Glutamatergic neuron (in vitro differentiated cells): Measurements from ENCODE around the gene MDM2. TPM values are rescaled to one million over a fixed set of nuclear protein-coding genes. Genes with fewer than 3 reads are reported as not detected.

Experiments
- DNase-seq: peaks from one replicate; pipeline ENCODE4 v3.0.0; 2022
- H3K27ac Mint-ChIP-seq: one replicate; pipeline ENCODE4 v1.8.0; 2020; ENCODE audit warnings: mild to moderate bottlenecking, mixed read lengths, inconsistent platforms; ENCODE audit not compliant: unreplicated experiment
- H3K27me3 Mint-ChIP-seq: one replicate; pipeline ENCODE4 v1.8.0; 2020; ENCODE audit warnings: mild to moderate bottlenecking, moderate library complexity, mixed read lengths, inconsistent platforms; ENCODE audit not compliant: unreplicated experiment
- H3K36me3 Mint-ChIP-seq: one replicate; pipeline ENCODE4 v1.8.0; 2020; ENCODE audit warnings: mild to moderate bottlenecking, mixed read lengths, inconsistent platforms; ENCODE audit not compliant: unreplicated experiment
- H3K4me1 Mint-ChIP-seq: one replicate; pipeline ENCODE4 v1.8.0; 2020; ENCODE audit warnings: mild to moderate bottlenecking, low read depth, mixed read lengths, inconsistent platforms; ENCODE audit not compliant: unreplicated experiment
- H3K4me3 Mint-ChIP-seq: one replicate; pipeline ENCODE4 v1.8.0; 2020; ENCODE audit warnings: mild to moderate bottlenecking, mixed read lengths, inconsistent platforms; ENCODE audit not compliant: unreplicated experiment
- H3K9me3 Mint-ChIP-seq: one replicate; pipeline ENCODE4 v1.8.0; 2020; ENCODE audit warnings: mild to moderate bottlenecking, moderate library complexity, mixed read lengths, inconsistent platforms; ENCODE audit not compliant: unreplicated experiment
- total RNA-seq: library from RNA; stranded (reverse); fragmentation: NEBNext Ultra II Directional; extraction: Animal tissue kit (Norgen Biotek cat#: 25700); gene quantifications from one replicate; pipeline ENCODE4 v1.2.1, GENCODE V29; 2021; ENCODE audit not compliant: unreplicated experiment
- TF ChIP-seq, protein P1 (sequence below): fragments of 200-600 bp; sonication (generic); IDR thresholded peaks from one replicate; pipeline ENCODE4 v1.5.0; 2021; ENCODE audit not compliant: partially characterized antibody, unreplicated experiment

Gene MDM2
- total RNA-seq, 1 donor from 2014 or later, result 84.9 TPM

DNA sequence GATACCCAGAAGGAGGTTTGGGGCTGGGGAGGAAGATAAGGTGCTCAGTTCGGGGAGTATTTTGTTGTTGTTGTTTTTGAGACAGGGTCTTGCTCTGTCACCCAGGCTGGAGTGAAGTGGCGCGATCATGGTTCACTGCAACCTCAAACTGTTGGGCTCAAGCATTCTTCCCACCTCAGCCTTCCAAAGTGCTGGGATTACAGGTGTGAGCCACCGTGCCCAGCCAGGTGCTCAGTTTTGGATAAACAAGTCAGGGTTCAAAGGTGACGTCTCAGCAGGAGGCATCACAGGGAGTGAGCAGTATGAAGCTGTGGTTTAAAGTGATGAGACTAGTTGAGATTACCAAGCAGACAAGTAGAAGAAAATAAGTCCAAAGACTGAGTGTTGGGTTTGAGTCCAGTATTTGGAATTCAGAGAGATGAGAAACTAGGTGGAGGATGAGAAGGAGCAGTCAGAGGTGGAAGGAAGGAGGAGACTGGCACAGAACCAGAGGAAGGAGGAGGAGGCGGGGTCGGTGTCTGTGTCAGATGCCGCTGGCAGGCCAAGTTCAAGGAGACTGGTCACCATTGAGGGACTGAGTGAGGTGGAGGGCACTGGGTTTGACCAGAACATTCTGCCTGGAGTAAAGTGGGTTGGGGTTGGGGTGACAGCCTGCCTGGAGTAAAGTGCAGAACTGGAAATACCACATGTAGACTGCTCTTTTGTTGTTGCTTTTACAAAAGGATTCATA is 45.9 kb upstream of the MDM2 start:
- Mint-ChIP-seq H3K9me3 (peaks cover 2% of the 10 kb centered on the region), H3K36me3 (peaks cover 4% of the 10 kb centered on the region), H3K4me3 (no peak overlapping the region), H3K27ac (peak overlapping the region; percentile 1), H3K27me3 (no peaks in the 10 kb centered on the region), H3K4me1 (no peaks in the 10 kb centered on the region)
- TF ChIP-seq, protein P1, sequence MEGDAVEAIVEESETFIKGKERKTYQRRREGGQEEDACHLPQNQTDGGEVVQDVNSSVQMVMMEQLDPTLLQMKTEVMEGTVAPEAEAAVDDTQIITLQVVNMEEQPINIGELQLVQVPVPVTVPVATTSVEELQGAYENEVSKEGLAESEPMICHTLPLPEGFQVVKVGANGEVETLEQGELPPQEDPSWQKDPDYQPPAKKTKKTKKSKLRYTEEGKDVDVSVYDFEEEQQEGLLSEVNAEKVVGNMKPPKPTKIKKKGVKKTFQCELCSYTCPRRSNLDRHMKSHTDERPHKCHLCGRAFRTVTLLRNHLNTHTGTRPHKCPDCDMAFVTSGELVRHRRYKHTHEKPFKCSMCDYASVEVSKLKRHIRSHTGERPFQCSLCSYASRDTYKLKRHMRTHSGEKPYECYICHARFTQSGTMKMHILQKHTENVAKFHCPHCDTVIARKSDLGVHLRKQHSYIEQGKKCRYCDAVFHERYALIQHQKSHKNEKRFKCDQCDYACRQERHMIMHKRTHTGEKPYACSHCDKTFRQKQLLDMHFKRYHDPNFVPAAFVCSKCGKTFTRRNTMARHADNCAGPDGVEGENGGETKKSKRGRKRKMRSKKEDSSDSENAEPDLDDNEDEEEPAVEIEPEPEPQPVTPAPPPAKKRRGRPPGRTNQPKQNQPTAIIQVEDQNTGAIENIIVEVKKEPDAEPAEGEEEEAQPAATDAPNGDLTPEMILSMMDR, result no peak
- no peak for DNase-seq

DNA sequence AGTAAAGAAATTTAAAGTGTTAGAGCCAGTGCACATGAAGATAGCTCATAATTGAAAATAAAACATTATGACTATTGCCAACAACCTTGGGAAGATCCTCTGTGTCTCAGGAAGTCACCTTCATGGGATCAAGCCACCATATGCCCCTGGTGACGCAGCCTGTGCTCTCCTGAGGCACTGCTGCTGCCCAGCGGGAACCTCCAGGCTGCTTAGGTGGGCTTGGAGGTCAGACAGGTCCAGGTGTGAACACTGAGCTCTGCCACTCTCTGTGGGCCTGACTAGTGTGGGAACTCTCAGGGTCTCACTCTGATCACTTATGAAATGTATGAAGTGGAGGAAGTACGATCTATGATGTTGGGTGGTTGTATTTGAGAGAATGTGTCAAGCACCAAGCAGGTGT is 45.3 kb upstream of the MDM2 start:
- H3K4me3 Mint-ChIP-seq, result no peak overlapping the region
- no peaks in the 10 kb centered on the region for H3K27me3 Mint-ChIP-seq
- no peak overlapping the region for H3K27ac Mint-ChIP-seq
- H3K9me3 Mint-ChIP-seq, result peaks cover 2% of the 10 kb centered on the region
- H3K4me1 Mint-ChIP-seq, result no peaks in the 10 kb centered on the region
- H3K36me3 Mint-ChIP-seq, result peaks cover 4% of the 10 kb centered on the region
- no peak for DNase-seq
- TF ChIP-seq, protein P1, result no peak

DNA sequence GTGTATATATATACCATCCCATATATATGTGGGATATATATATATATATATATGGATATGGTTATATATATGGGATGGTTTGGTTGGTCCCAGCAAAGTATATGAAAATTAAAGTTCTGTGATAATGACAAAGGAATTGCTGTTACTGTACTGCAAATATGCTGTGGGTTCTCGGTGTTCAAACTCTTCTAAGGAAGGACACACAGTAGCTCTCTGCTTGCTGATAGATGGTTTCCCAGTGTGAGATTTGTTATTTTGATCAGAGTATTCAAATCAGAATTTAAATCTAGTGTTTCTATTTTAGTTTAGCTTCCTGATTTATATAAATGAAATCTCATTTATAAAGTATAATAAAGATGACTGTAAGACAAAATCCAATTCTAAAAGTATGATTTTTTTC is 42.3 kb upstream of the MDM2 start:
- Mint-ChIP-seq H3K9me3 (peaks cover 2% of the 10 kb centered on the region), H3K4me3 (no peak overlapping the region), H3K36me3 (peaks cover 3% of the 10 kb centered on the region), H3K27ac (no peak overlapping the region), H3K4me1 (no peaks in the 10 kb centered on the region), H3K27me3 (no peaks in the 10 kb centered on the region)
- no peak for DNase-seq
- TF ChIP-seq, protein P1, result no peak

DNA sequence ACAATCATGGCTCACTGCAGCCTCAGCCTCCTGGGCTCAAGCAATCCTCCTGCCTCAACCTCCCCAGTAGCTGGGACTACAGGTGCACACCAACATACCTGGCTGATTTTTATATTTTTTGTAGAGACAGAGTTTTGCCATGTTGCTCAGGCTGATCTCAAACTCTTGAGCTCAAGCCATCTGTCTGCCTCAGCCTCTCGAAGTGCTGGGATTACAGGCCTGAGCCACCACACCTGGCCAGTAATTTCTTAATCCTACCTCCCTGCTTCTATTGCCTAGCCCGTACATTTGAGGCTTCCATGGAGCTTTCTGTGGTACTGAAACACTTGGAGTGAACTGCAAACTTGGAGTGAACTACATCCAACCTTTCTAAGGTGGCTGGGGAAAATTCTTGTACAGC is 41.3 kb upstream of the MDM2 start:
- TF ChIP-seq, protein P1, result no peak
- Mint-ChIP-seq H3K4me3 (no peak overlapping the region), H3K4me1 (no peaks in the 10 kb centered on the region), H3K27me3 (no peaks in the 10 kb centered on the region), H3K27ac (no peak overlapping the region), H3K36me3 (no peaks in the 10 kb centered on the region), H3K9me3 (peaks cover under 1% of the 10 kb centered on the region)
- no peak for DNase-seq

DNA sequence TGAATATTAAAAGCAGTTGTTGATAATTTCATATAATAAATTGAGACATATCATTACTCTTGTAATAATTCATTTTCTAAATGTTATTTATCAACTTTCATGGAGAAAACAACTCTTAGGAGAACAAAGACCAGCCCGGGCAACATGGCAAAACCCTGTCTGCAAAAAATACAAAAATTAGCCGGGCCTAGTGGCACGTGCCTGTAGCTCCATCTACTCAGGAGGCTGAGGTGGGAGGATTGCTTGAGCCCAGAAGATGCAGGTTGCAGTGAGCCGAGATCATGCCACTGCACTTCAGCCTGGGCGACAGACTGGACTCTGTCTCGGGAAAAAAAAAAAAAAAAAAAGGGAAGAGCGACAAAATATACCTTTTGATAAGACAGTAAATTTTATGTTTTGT is 40.8 kb upstream of the MDM2 start:
- Mint-ChIP-seq H3K27ac (no peak overlapping the region), H3K36me3 (no peaks in the 10 kb centered on the region)

More for the DNA sequence above, 40.8 kb upstream of the MDM2 start:
- DNase-seq, result no peak
- H3K9me3 Mint-ChIP-seq, result no peaks in the 10 kb centered on the region
- no peak overlapping the region for H3K4me3 Mint-ChIP-seq
- TF ChIP-seq, protein P1, result no peak
- H3K27me3 Mint-ChIP-seq, result no peaks in the 10 kb centered on the region
- no peaks in the 10 kb centered on the region for H3K4me1 Mint-ChIP-seq
